GM12864 (cell line): ENCODE measurements around the gene PDE4B.

ENCODE experiments used
- DNase-seq: peaks from one replicate; pipeline ENCODE4 v3.0.0-alpha.2; 2011; ENCODE audit warnings: low read depth
- H3K4me3 ChIP-seq: 2 replicates; pipeline ENCODE4 v1.5.1; 2011; ENCODE audit warnings: mild to moderate bottlenecking, low read depth, low read length, control low read depth
- CTCF ChIP-seq: IDR thresholded peaks from 2 replicates; pipeline ENCODE4 v1.5.1; 2011; ENCODE audit warnings: low read depth, mild to moderate bottlenecking, moderate library complexity, low read length, control low read depth, inconsistent platforms; ENCODE audit errors: missing control alignments

Gene PDE4B

GRCh38 chr1:66069976-66070876 lies 277.5 kb downstream of the PDE4B start:
- no peak for TF ChIP-seq CTCF

DNA sequence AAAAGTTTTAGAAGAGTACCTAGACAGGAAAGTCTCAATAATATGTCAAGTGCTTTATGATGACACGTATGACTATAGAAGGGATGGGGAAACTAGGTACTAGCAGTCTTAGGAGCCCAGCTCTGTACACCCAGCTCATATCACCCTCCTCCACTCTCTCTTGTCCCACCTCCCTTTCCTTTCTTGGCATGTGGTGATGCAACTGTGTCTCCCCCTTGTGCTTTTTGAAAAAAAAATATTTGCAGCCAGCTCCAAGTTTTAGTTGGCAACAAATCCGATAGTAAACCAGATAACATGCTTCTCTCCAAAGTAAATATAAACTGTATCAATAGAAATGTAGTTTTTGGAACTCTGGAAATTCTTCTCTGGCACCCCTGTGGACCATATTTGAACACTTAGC lies 280.7 kb downstream of the PDE4B start:
- H3K4me3 ChIP-seq, result no peak overlapping the region
- no peak for TF ChIP-seq CTCF
- no peak for DNase-seq

More at GRCh38 chr1:66069976-66070876, 277.5 kb downstream of the PDE4B start:
- H3K4me3 ChIP-seq, result no peak overlapping the region
- DNase-seq, result no peak

DNA sequence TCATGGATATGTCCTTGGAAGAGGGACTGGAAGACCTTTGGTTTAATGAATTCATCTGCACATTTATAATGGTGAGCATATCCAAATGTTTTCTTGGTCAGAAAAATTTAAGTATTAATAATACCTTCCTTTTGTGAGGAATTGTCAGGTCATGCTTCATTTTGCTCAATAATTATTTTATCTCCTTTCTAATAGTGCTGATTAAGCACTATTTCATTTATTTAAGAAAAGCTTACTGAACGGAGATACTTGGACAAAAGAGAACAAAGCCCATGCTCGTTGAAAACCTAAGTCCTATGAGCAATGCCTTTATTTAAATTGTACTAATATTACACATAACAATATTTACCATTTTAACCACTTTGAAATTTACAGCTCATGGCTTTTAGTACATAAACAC lies 281.5 kb downstream of the PDE4B start:
- H3K4me3 ChIP-seq, result no peak overlapping the region
- DNase-seq, result no peak
- TF ChIP-seq CTCF, result no peak

GRCh38 chr1:66078412-66078811 lies 285.7 kb downstream of the PDE4B start:
- no peak for TF ChIP-seq CTCF
- no peak for DNase-seq
- no peak overlapping the region for H3K4me3 ChIP-seq

DNA sequence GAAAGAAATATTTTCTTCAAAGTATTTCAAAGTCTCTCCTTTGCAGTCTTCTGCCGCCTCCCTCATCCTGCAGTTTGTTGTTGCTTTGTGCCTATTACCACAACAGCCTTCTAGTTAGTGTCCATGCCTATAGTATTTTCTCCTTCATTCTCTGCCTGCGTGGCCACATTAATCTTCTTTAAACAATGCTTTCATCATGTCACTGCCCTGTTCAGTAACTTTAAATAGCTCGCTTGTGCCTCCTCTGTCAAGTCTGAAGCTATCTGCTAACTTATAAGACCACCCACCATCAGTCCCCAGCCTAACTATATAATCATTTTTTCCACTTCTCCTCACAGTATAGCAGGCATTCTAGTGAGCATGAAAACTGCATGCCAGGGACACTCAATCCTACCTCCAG lies 290.3 kb downstream of the PDE4B start:
- H3K4me3 ChIP-seq, result no peak overlapping the region
- no peak for TF ChIP-seq CTCF
- DNase-seq, result no peak

DNA sequence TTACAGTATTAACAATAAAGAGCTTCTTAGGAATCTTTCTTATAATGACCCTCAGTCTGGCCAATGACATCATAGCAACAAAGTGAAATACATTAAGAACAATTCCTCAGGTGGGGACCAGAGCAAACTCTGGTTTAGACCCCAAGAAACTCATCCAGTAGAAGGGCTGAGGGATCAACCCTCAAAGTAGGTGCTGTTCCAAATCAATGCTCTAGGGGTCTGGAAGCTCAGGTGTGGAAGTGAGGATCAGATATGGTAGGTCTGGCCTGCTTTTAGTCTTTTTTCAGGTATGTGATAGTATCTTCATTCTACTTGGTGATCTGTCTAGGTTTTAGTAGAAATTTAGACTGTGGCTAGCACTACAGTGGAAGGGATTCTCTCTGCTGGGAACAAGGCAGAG lies 291.7 kb downstream of the PDE4B start:
- no peak for DNase-seq
- TF ChIP-seq CTCF, result peak; percentile 35
- H3K4me3 ChIP-seq, result no peak overlapping the region

DNA sequence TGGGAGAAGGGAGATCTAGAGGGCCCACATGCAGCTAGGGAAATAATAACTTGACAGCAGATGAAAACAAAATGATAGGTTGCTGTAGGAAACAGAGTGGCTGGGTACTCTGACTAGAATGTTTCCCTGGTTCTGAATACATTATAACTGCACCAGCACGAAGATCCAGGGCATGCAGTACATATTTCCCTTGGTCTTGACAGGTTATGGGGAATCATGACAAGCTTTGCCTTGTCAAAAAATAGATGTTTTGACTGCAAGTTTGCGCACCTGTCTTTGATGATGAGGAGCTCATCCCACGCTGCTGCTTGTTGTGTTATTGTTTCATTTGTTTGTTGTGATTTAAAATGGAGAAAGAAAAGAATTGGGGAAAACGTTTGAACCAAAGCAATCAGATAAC lies 292.9 kb downstream of the PDE4B start:
- DNase-seq, result no peak
- no peak for TF ChIP-seq CTCF
- H3K4me3 ChIP-seq, result no peak overlapping the region
